Heart left ventricle (tissue), 13 donors: ENCODE measurements around the gene CCDC178.

ENCODE experiments used
- CTCF ChIP-seq, 12 donors: fragments of 200-600 bp; sonication (generic) in 4 of 12; IDR thresholded peaks; one replicate each; pipeline versions ENCODE4 v1.5.0 to v1.8.0; 2018 to 2022; ENCODE audit warnings: antibody characterized with exemption in 12 of 12, mild to moderate bottlenecking in 5 of 12
- POLR2A ChIP-seq, 2 donors: fragments of 450-650 bp; IDR thresholded peaks; one replicate each; pipeline ENCODE4 v1.6.1; 2017; ENCODE audit warnings: antibody characterized with exemption in 2 of 2, mild to moderate bottlenecking in 2 of 2, moderate library complexity in 2 of 2
- donor health status: ischemic (EF 13 %, LVEDD 7.1; RV severe dilation, severe dysfunction).
- donor health status: DM: no; HTN: yes; CAD: no.
- donor health status: DM: no; HTN: no; CAD: no.
- donor health status: ischemic (EF 25% LVEDD 6.9; RV normal size, moderate dysfunction).
- donor health status: ischemic (EF 25% LVEDD 5.7; RV mildly dilated, moderate dysfunction).
- donor health status: ischemic (EF 35%, LVEDD 5.7; RV mildly dilated, moderate dysfunction).
- donor health status: nonischemic (EF 11% LVEDD 7.7; RV severe dilation, severe dysfunction).
- donor health status: DM: yes; HTN: yes; CAD: no.
- donor health status: PGD.
- donor health status: ischemic (EF 29% LVEDD 5.4; RV normal size, mild dysfunction).
- donor health status: nonischemic (EF 23%, LVEDD 6.1; RV moderate dilation, normal function).

- TF ChIP-seq POLR2A (IDR thresholded peaks at IDR 0.05) = no peak
- no peak for TF ChIP-seq CTCF (IDR thresholded peaks at IDR 0.05)
Measured at GRCh38 chr18:33114749-33115148, 325.8 kb downstream of the CCDC178 start.
